ENCODE measurements around the gene SLC26A6. TPM values are rescaled to one million over a fixed set of nuclear protein-coding genes. Genes with fewer than 3 reads are reported as not detected.

Gene SLC26A6
- 19.6 and 32.5 TPM in 2 replicates for total RNA-seq (2014; rRNA removed)
- polyA plus RNA-seq (2012): 6.9 TPM

- DNase-seq (ENCODE audit: low read depth): peak; percentile 96
Observed at GRCh38 chr3:48635222-48636021, at the start of gene SLC26A6. Gene SLC26A6, minus strand, starts transcription at chr3:48635461. Its CDS starts 68 bp downstream, at chr3:48635393.

- DNase-seq (ENCODE audit: low read depth): peak; percentile 45
Observed at GRCh38 chr3:48684480-48685143, 49.4 kb upstream of the SLC26A6 start.

GRCh38 chr3:48684054-48684349 lies 48.7 kb upstream of the SLC26A6 start:
- no peak for DNase-seq (ENCODE audit: low read depth)

GRCh38 chr3:48682786-48683185 lies 47.5 kb upstream of the SLC26A6 start:
- no peak for DNase-seq (ENCODE audit: low read depth)

GRCh38 chr3:48681974-48682610 lies 46.8 kb upstream of the SLC26A6 start:
- DNase-seq (ENCODE audit: low read depth): no peak

- DNase-seq (ENCODE audit: low read depth): no peak
Observed at GRCh38 chr3:48681541-48681880, 46.2 kb upstream of the SLC26A6 start.

- no peak for DNase-seq (ENCODE audit: low read depth)
Observed at GRCh38 chr3:48680811-48681540, 45.7 kb upstream of the SLC26A6 start.

GRCh38 chr3:48679411-48680391 lies 44.4 kb upstream of the SLC26A6 start:
- no peak for DNase-seq (ENCODE audit: low read depth)

GRCh38 chr3:48678566-48679380 lies 43.5 kb upstream of the SLC26A6 start:
- DNase-seq (ENCODE audit: low read depth): no peak

GRCh38 chr3:48678056-48678455 lies 42.8 kb upstream of the SLC26A6 start:
- no peak for DNase-seq (ENCODE audit: low read depth)

GRCh38 chr3:48674505-48674904 lies 39.2 kb upstream of the SLC26A6 start:
- no peak for DNase-seq (ENCODE audit: low read depth)

- DNase-seq (ENCODE audit: low read depth): no peak
Observed at GRCh38 chr3:48672522-48672921, 37.3 kb upstream of the SLC26A6 start.

- DNase-seq (ENCODE audit: low read depth): no peak
Observed at GRCh38 chr3:48664929-48665328, 29.7 kb upstream of the SLC26A6 start.

GRCh38 chr3:48664313-48664644 lies 29.0 kb upstream of the SLC26A6 start:
- no peak for DNase-seq (ENCODE audit: low read depth)

- DNase-seq (ENCODE audit: low read depth): peak; percentile 99
Observed at GRCh38 chr3:48663489-48664312, 28.4 kb upstream of the SLC26A6 start.

GRCh38 chr3:48662753-48663488 lies 27.7 kb upstream of the SLC26A6 start, which contains the start of gene CELSR3:
Gene CELSR3, minus strand, starts transcription at chr3:48662886. Its CDS starts 252 bp downstream, at chr3:48662634.
- DNase-seq (ENCODE audit: low read depth): peak; percentile 93

GRCh38 chr3:48662145-48662752 lies 27.0 kb upstream of the SLC26A6 start:
- DNase-seq (ENCODE audit: low read depth): no peak

Data from LHCN-M2 (cell line).